NCI-H2171 (cell line): ENCODE results near the gene SNX5.

ENCODE experiments used
- DNase-seq: peaks from one replicate; lab custom pipeline; 2025; lab: John Stamatoyannopoulos, UW

The SNX5 gene

GRCh38 chr20:17968366-17969277 lies at the start of gene SNX5, which contains the start of gene MGME1:
SNX5 (minus strand) TSS chr20:17968794; CDS start chr20:17968425, 369 bp downstream.
MGME1 (plus strand) TSS chr20:17969018; CDS start chr20:17969860, 842 bp downstream.
- peak; percentile 99 for DNase-seq

GRCh38 chr20:18018100-18018499 lies 49.5 kb upstream of the SNX5 start:
- no peak for DNase-seq

GRCh38 chr20:18016772-18017171 lies 48.2 kb upstream of the SNX5 start:
- DNase-seq = no peak

- DNase-seq = no peak
These were observed 45.8 kb upstream of the SNX5 start for GRCh38 chr20:18014411-18014810.

- DNase-seq = no peak
These were observed 44.3 kb upstream of the SNX5 start for GRCh38 chr20:18012901-18013300.

GRCh38 chr20:18011951-18012645 lies 43.5 kb upstream of the SNX5 start:
- no peak for DNase-seq

GRCh38 chr20:18011482-18011881 lies 42.9 kb upstream of the SNX5 start:
- no peak for DNase-seq

GRCh38 chr20:18009116-18009515 lies 40.5 kb upstream of the SNX5 start:
- DNase-seq = no peak

- DNase-seq = no peak
These were observed 39.1 kb upstream of the SNX5 start for GRCh38 chr20:18007534-18008292.

GRCh38 chr20:18006684-18007083 lies 38.1 kb upstream of the SNX5 start:
- no peak for DNase-seq

- DNase-seq = no peak
These were observed 37.4 kb upstream of the SNX5 start for GRCh38 chr20:18005990-18006364.

- no peak for DNase-seq
These were observed 36.8 kb upstream of the SNX5 start for GRCh38 chr20:18005170-18005989.

- peak; percentile 34 for DNase-seq
These were observed 35.9 kb upstream of the SNX5 start for GRCh38 chr20:18004384-18005031.

- no peak for DNase-seq
These were observed 35.3 kb upstream of the SNX5 start for GRCh38 chr20:18003897-18004296.

GRCh38 chr20:18001131-18001921 lies 32.7 kb upstream of the SNX5 start:
- no peak for DNase-seq

- DNase-seq = no peak
These were observed 31.0 kb upstream of the SNX5 start for GRCh38 chr20:17999566-17999965.

- DNase-seq = no peak
These were observed 29.9 kb upstream of the SNX5 start for GRCh38 chr20:17998446-17998845.

GRCh38 chr20:17995967-17996819 lies 27.6 kb upstream of the SNX5 start:
- DNase-seq = peak; percentile 68

- no peak for DNase-seq
These were observed 25.0 kb upstream of the SNX5 start for GRCh38 chr20:17993546-17993945.
